Measurements from ENCODE around the gene USP12.

USP12 gene

DNA sequence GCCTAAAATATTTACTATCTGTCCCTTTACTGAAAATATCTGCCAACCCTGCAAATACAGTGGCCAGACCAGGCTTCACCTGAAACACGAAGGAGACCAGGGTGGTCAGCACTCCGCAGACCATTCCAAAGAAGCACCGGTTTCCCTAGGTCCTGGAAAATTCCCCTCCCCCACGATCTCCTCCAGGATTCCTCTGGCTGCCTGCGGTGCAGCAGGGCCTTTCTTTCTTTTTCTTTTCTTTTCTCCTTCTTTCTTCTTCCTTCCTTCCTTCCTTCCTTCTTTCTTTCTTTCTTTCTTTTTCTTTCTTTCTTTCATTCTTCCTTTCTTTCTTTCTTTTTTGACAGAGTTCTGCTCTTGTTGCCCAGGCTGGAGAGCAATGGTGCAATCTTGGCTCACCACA is 152.7 kb downstream of the USP12 start:
- no peaks in the 10 kb centered on the region for H3K4me1 ChIP-seq (ENCODE audit: low read depth, poor library complexity, severe bottlenecking)

DNA sequence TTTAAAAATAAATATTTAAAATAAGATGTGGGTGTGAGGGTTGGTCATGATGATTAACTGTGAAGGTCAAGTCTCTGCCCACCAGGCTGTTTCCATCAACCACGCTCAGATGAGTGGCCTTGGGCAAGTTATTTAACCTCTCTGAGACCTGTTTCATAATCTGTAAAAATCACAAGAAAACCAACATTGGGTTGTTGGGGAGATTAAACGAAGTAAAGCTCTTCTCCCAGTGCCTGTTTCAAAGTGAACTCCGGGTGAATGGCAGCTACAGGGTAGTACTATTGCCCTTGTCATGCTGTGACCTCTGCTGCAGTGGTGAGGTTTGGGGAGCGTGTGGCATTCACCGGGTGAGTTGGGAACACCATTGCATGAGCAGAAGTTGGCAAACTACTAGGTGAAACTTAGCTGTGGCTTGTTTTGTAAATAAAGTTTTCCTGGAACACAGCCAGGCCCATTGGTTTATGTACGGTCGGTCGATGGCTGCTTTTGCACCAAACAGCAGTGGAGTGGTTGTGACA is 153.2 kb downstream of the USP12 start:
- Histone ChIP-seq H3K4me2 (no peak overlapping the region), H4K20me1 (ENCODE audit: insufficient read depth) (no peaks in the 10 kb centered on the region), H3K36me3 (ENCODE audit: insufficient read depth) (no peaks in the 10 kb centered on the region), H2AFZ (ENCODE audit: low read depth) (no peak overlapping the region), H3K27ac (no peak overlapping the region), H3K27me3 (ENCODE audit: insufficient read depth, low read depth) (no peaks in the 10 kb centered on the region), H3K4me1 (ENCODE audit: low read depth, poor library complexity, severe bottlenecking) (no peaks in the 10 kb centered on the region), H3K79me2 (ENCODE audit: insufficient read depth, low read depth) (no peaks in the 10 kb centered on the region), H3K4me3 (IDR thresholded peaks at IDR 0.05; ENCODE audit: insufficient read depth, low read depth, low read length) (no peak overlapping the region), H3K9ac (no peak overlapping the region)
- TF ChIP-seq, protein P1, sequence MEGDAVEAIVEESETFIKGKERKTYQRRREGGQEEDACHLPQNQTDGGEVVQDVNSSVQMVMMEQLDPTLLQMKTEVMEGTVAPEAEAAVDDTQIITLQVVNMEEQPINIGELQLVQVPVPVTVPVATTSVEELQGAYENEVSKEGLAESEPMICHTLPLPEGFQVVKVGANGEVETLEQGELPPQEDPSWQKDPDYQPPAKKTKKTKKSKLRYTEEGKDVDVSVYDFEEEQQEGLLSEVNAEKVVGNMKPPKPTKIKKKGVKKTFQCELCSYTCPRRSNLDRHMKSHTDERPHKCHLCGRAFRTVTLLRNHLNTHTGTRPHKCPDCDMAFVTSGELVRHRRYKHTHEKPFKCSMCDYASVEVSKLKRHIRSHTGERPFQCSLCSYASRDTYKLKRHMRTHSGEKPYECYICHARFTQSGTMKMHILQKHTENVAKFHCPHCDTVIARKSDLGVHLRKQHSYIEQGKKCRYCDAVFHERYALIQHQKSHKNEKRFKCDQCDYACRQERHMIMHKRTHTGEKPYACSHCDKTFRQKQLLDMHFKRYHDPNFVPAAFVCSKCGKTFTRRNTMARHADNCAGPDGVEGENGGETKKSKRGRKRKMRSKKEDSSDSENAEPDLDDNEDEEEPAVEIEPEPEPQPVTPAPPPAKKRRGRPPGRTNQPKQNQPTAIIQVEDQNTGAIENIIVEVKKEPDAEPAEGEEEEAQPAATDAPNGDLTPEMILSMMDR (conservative IDR thresholded peaks at IDR 0.05; ENCODE audit: low read depth, low read length) = no peak

More for the DNA sequence above, 152.7 kb downstream of the USP12 start:
- H4K20me1 ChIP-seq (ENCODE audit: insufficient read depth) = no peaks in the 10 kb centered on the region
- no peak overlapping the region for H3K4me2 ChIP-seq
- H3K9ac ChIP-seq = no peak overlapping the region
- no peak overlapping the region for H3K27ac ChIP-seq
- H3K27me3 ChIP-seq (ENCODE audit: insufficient read depth, low read depth) = no peaks in the 10 kb centered on the region
- H2AFZ ChIP-seq (ENCODE audit: low read depth) = no peak overlapping the region
- no peaks in the 10 kb centered on the region for H3K79me2 ChIP-seq (ENCODE audit: insufficient read depth, low read depth)
- H3K36me3 ChIP-seq (ENCODE audit: insufficient read depth) = no peaks in the 10 kb centered on the region
- TF ChIP-seq, protein P1 (conservative IDR thresholded peaks at IDR 0.05; ENCODE audit: low read depth, low read length) = no peak
- H3K4me3 ChIP-seq (IDR thresholded peaks at IDR 0.05; ENCODE audit: insufficient read depth, low read depth, low read length) = no peak overlapping the region

DNA sequence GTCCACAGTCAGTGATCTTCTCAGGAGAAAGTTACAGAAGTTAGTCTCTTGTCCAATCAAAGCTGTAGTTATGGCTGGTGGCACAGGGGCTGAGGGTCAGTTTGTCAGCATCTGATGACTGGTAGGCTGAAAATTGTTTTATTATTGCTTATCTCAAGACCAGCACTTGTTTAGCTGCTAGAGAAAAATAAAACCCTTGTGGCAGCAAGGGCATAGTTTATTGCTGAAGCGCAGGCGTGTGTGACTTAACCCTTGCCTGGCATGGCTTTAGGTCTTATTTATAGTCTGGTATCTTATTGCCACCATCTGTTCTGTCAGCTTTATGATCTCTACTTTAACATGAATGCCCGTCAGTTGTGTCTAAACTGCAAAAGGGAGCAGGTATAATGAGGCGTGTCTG is 154.7 kb downstream of the USP12 start:
- TF ChIP-seq, protein P1 (conservative IDR thresholded peaks at IDR 0.05; ENCODE audit: low read depth, low read length) = no peak
- Histone ChIP-seq H3K4me1 (ENCODE audit: low read depth, poor library complexity, severe bottlenecking) (no peaks in the 10 kb centered on the region), H3K36me3 (ENCODE audit: insufficient read depth) (no peaks in the 10 kb centered on the region), H4K20me1 (ENCODE audit: insufficient read depth) (no peaks in the 10 kb centered on the region), H3K79me2 (ENCODE audit: insufficient read depth, low read depth) (no peaks in the 10 kb centered on the region), H3K9ac (no peak overlapping the region), H3K4me3 (IDR thresholded peaks at IDR 0.05; ENCODE audit: insufficient read depth, low read depth, low read length) (no peak overlapping the region), H2AFZ (ENCODE audit: low read depth) (no peak overlapping the region), H3K4me2 (no peak overlapping the region), H3K27me3 (ENCODE audit: insufficient read depth, low read depth) (no peaks in the 10 kb centered on the region), H3K27ac (no peak overlapping the region)
